ENCODE measurements around the gene SLC7A10.
"Not testable (repeated sequence)": the region's sequence is repeated elsewhere in the genome, so short reads cannot be mapped to it uniquely, and the experiment has no call there.

The SLC7A10 gene

DNA sequence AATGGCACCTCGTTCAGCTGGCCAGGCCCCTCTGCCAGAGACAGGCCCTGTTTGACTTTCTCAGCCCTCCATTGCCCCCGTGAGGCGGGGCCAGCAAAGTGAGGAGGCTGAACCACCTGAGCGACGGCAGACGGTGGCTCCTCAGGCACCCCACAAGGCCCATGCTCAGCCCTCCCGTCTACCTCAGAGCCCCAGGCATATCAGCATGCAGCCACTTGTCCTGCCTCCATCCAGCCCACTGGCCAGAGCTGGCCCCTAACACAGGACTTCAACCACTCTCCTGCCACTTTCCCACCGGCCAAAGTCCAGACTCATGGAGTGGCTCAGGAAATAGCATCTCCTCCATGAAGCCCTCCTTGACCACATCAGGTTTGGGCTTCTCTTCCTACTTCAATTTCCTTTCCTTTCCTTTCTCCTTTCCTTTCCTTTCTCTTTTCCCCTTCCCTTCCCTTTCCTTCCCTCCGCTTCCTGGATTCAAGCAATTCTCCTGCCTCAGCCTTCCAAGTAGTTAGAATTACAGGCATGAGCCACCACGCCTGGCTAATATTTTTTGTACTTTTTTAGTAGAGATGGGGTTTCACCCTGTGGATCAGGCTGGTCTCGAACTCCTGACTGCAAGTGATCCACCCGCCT lies 9.3 kb downstream of the SLC7A10 start:
- DNase-seq (ENCODE audit: low read depth, low spot score): no peak

DNA sequence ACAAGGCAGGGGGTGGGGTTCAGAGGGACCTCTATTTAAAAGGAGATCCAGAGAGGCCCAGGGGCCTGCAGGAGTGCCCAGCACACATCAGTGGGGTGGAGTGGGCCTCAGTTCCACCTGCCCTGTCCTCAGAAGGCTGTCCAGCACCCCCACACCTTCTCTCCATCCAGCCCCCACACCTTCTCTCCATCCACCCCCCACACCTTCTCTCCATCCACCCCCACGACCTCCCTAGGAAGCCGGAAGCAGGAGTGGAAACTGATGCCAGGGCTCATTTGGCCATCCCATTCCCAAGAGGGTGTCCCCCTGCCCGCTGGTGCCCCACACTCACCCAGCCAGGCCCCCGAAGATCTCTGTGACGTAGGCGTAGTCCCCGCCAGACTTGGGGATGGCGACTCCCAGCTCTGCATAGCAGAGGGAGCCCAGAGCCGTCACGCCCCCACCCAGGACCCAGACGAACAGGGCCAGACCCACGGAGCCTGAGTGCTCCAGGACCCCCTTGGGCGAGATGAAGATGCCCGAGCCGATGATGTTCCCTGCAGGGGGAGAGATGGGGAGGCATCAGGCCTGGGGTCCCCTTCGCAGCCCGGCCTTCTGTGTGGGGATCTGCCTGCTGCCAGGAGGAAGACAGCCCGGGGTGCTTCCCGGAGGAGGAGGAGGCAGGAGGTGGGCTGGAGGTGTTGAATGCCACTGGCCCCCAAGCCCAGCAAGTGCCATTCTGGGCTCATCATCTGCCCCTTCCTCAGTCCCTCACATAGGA lies 10.0 kb downstream of the SLC7A10 start:
- DNase-seq (ENCODE audit: low read depth, low spot score): no peak

DNA sequence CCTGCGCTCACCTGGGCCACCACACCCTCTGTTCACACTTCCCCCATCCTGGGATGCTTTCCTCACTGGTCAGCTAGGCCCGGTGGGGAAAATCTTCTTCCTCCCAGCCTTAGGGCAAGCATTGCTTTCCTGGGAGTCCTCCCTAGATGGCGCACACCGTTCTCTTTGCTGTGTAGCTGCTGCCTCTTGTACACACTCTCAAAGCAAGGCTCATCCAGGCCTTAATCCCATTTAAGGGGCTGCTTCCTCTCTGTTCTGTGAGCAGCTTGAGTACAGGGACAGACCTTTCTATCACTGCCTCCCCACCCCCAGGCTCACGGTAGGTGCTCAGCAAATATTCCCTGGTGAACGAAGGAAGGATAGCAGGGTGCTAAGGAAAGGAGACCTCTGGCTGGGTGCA lies 11.1 kb downstream of the SLC7A10 start:
- no peak for DNase-seq (ENCODE audit: low read depth, low spot score)

DNA sequence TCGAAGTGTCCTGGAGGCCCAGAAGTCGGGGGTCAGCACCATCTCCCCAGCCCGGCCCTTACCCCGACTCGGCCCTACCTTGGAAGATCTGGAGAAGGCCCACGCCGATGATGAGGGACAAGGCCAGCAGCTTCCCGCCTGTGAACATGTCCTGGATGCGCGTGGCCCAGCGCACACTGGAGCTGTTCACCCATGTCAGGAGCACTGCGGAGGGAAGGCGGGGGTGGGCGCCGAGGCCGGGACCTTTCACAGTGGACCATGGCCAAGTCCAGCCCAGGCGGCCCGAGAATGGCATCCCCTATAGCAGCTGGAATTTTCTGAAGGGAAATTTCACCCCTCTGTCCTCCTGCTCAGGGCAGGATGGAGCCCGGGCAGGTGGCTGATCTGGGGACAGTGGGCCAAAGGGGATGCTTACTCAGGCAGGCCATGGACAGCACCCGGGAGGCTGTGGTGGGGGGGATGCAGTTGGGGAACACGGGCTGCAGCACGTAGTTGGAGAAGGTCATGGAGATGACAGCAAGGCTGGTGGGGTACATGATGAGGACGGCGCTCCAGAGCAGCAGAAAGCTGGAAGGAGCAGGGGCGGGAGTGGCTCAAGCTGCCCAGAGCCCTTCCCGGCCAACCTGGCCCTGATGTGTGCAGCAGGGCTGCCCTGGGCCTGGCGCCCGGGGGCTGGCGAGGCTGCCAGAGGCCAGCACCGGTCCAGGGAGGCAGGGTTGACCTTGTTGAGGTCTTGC lies 13.0 kb downstream of the SLC7A10 start:
- no peak for DNase-seq (ENCODE audit: low read depth, low spot score)

DNA sequence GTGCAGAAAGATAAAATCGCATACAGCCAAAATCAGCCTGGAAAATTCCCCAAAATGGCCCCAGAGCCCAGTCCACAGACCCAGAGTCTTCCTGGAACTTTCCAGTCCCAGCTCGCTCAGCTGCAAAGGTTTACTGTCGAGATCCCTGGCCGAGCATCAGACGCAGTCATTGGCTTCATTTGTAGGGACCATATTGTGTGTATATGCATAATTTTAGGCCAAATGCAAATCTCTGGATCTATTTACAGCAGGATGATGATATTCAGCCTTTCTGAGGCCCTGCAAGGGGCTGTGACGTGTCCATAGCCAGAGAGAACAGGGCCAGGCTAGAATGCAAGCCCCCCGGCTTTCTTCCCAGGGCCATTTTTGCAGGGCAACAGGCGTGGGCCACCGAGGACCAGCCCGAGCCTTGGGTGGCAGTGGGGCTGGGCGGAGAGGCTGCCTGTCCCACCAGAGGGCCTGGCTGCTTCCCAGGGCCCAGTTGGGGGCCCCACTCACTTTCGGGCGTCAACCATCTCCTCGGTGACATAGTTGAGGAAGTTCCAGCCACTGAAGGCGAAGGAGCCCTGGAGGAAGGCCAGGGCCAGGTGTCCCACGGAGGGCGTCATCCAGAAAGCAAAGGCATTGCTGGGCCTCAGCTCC lies 13.7 kb downstream of the SLC7A10 start:
- no peak for DNase-seq (ENCODE audit: low read depth, low spot score)

DNA sequence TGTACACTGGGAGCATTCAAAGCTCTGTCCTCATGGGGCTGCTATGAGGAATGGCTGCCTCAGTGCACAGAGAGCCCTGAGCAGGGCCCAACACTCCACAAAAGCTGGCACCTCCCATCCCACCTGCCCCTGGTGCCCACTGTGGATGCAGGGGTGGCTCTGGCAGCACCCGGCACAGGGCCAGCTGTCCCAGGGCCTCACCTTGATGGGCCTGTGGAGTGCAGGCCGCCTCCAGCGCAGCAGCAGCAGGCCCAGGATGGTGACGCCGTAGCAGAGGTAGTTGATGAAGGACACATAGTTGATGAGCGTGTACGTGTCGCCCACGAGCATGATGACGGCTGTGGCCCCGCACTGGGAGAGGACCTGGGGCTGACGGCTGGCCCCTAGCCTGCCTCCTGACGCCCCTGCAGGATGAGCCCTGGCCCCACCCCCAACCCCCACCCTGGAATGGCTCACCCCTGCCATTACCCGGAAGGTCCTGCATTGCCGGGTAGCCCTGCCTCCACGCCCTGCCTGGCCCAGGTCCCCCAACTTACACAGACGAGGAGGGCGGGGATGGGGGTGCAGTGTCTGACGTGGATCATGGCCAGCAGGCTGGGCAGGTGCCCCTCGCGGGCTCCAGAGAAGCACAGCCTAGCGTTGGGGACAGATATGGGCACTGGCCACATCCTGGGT lies 15.2 kb downstream of the SLC7A10 start:
- DNase-seq (ENCODE audit: low read depth, low spot score): no peak

DNA sequence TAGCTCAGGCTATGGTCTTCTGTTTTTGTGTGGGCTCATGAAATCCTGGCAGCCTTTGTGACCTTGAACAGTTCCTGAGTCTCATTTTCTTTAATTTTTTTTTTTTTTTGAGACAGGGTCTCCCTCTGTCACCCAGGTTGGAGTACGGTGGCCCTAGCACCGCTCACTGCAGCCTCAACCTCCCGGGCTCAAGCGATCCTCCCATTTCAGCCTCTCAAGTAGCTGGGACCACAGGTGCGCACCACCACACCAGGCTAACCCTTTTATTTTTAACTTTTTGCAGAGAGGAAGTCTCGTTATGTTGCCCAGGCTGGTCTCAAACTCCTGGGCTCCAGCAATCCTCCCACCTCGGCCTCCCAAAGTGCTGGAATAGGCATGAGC lies 15.8 kb downstream of the SLC7A10 start:
- DNase-seq (ENCODE audit: low read depth, low spot score): not testable (repeated sequence)

DNA sequence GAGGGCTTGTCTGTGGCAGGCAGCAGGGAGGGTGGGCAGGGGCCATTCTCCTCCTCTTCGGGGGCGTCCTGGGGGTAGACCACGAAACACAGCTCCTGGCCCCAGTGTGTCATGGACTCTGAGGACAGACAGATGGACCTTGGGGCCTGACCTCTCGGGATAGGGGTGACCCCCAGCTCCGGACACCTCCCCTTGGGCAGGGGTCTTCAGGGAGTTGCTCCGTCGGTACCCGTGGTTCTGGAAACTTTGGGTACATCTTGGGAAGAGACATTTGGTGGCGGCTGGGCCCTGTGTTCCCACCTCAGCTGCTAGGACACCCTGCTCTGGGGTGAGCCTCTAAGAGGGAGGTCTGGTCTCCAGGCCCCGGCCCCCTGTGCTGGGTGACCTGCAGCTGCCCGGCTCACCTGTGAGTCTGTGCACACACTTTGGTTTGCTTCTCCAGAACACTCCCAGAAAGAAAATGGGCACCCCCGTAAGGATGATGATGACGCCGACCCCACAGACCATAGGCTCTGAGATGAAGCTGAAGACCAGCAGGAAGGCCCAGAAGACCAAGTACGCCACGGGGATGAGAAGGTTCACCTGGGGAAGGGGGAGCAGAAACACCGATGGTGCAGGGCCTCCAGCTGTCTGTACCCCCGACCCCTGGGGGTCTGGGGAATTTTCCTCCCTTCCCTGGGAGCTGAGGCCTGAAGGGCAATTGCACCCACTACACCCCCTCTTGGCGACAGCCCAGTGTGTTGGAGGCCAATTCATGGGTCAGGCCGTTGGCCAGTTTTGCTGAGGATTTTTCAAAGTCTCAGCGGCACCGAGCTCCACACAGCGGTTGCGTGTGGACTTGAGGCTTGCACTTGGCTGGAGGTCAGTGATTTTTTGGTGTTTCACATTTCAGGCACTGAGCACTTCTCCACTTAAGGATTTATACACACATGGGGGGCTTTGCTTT lies 16.5 kb downstream of the SLC7A10 start:
- no peak for DNase-seq (ENCODE audit: low read depth, low spot score)

DNA sequence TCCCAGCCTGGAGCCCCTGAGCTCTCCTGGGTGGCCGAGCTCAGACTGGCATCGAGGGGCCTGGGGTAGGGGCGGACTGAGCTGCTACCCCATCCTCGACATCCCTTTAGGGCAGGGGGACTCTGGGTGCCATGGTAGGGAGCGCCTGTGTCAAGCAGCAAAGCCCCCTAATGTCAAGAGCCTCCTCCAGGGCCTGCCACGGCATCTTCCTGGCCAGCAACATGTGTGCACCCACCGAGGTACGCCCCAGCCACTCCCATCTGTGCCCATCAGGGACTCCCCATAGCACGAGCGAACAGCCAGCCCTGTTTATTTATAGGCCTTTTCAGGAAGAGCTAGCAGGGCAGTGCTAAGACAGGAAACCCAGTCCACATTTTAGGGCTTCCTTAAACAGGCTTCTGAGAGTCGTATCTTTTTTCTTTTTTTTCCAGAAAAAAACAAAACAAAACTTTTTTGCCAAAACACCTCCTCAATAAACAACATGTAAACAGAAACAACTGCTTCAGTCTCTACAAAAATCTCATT lies 17.2 kb downstream of the SLC7A10 start:
- no peak for DNase-seq (ENCODE audit: low read depth, low spot score)

DNA sequence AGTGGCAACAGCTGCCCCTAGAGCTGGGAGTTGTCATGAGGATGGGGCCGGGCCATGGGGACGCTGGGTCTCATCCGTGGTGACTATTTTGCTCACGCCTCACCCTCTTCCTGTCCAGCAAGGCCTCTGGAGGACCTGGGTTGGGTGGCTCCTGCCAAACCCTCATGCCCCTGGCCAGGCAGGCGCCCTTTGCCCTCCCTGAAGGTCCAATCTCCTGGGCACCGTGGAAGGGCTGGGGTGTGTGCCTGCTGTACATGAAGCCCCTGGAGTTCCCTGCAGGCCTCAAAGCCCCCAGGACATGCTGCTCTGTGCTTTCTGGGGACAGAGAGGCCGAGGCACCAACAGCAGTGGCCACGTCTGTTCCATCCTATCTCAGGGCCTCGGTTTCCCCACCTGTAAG lies 17.7 kb downstream of the SLC7A10 start:
- no peak for DNase-seq (ENCODE audit: low read depth, low spot score)

DNA sequence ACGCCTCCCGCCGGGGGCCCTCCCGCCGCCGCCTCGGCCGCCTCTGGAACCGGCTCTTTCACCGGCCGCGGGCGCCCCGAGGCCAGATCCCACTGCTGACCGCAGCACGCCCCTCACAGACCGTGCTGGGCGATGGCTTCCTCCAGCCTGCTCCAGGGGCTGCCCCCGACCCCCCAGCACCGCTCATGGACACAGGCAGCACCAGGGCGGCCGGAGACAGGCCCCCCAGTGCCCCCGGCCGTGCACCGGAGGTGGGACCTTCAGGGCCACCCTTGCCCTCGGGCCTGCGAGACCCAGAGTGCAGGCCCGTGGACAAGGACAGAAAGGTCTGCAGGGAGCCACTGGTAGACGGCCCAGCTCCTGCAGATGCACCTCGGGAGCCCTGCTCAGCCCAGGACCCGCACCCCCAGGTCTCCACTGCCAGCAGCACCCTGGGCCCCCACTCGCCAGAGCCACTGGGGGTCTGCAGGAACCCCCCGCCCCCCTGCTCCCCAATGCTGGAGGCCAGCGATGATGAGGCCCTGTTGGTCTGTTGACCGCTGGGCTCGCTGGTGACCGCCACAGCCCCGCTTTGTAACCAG lies 18.5 kb downstream of the SLC7A10 start:
- DNase-seq (ENCODE audit: low read depth, low spot score): no peak

DNA sequence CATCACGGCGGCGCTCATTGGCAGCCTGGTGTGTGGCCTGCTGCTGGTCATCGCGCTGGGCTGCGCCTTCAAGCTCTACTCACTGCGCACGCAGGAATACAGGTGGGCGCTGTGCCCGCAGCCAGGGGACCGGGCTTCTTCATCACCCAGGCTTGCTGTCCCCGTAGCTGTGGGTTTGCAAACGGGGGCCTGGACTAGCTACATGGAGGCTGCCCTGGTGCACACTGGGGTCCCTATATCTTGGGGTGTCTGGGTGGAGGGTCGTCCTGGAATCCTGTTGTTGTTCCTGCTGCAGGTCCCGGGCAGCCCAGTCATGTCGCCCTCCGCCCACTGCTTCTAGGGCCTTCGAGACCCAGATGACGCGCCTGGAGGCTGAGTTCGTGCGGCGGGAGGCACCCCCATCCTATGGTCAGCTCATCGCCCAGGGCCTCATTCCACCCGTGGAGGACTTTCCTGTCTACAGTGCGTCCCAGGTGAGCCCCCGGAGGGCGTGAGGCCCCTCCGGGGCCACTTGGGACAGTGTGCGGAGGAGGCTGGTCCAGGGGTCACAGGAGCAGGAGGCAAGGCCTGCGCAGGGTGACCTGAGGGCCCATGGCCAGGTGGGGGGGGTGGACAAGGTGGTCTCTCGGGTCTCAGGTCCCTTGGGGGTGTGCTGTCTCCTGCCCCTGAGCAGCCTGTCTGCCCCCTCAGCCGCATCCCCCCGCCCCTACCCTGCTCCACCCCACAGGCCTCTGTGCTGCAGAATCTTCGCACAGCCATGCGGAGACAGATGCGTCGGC lies 19.2 kb downstream of the SLC7A10 start:
- DNase-seq (ENCODE audit: low read depth, low spot score): no peak

DNA sequence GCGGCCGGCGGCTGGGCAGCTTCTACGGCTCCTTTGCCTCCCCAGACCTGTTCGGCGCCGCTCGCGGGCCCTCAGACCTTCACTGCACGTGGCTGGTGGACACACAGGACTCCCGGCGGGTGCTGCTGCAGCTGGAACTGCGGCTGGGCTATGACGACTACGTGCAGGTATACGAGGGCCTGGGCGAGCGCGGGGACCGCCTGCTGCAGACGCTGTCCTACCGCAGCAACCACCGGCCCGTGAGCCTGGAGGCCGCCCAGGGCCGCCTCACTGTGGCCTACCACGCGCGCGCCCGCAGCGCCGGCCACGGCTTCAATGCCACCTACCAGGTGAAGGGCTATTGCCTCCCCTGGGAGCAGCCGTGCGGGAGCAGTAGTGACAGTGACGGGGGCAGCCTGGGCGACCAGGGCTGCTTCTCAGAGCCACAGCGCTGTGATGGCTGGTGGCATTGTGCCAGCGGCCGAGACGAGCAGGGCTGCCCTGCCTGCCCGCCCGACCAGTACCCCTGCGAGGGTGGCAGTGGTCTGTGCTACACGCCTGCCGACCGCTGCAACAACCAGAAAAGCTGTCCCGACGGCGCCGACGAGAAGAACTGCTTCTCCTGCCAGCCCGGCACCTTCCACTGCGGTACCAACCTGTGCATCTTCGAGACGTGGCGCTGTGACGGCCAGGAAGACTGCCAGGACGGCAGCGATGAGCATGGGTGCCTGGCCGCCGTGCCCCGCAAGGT lies 20.0 kb downstream of the SLC7A10 start:
- no peak for DNase-seq (ENCODE audit: low read depth, low spot score)

DNA sequence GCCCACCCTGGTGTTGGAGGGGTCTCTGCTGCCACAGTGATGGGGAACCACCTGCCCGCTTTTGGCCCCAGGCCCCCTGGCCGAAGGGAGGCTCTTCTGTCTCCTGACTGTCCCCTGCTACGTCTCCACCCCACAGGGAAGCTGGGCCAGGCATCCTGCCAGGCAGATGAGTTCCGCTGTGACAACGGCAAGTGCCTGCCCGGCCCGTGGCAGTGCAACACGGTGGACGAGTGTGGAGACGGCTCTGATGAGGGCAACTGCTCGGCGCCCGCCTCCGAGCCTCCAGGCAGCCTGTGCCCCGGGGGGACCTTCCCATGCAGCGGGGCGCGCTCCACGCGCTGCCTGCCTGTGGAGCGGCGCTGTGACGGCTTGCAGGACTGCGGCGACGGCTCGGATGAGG lies 20.5 kb downstream of the SLC7A10 start:
- DNase-seq (ENCODE audit: low read depth, low spot score): no peak

DNA sequence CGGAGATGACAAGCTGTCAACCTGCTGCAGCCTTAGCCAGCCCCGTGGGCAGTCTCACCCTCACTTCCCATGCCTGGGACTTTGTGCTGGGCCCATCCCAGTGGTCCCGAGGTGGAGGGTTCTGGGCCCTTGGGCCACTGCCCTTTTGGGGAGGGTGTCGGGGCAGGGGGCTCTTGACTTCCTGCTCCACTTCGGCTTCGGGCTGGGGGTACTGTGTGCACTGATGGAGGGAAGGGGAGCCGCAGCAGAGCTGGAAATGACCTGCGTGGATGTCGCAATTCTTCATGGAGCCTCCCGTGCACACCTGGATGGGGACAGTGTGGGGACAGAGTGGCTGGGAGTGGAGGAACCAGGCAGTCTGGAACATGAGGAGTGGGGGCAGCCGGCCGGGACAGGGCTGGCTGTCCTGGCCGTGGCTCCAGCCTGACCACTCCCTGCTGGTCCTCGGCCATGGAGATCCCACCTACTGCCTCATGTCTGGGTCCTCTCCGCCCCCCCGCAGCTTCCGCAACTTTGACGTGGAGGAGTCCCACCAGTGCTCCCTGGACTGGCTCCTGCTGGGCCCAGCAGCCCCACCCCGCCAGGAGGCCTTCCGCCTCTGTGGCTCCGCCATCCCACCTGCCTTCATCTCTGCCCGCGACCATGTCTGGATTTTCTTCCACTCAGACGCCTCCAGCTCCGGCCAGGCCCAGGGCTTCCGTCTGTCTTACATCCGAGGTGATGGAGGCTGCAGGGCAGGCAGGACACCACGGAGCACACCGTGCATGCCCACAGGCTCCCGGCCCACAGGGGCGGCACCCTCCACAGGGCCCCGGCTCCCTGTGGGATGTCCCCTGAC lies 21.3 kb downstream of the SLC7A10 start:
- DNase-seq (ENCODE audit: low read depth, low spot score): no peak

DNA sequence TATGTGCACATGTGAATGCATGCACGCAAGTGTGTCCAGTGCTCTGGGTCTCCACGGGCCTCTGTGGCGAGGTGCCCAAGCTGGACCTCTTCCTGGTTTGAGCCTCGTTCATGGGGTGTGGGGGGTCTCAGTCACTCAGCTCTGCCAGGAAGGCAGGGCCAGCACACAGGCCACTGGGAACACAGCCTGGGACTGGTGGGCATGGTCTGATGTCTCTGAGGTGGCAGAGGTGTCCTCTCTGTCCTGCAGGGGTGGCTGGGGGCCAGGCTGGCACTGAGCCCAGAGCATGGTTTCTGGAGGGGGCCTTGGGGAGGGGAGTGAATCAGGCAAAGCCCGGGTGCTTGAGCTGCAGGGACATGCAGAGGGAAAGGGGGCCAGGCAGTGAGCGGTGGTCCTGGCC lies 22.1 kb downstream of the SLC7A10 start:
- DNase-seq (ENCODE audit: low read depth, low spot score): no peak

Measured in iPS DF 19.7 (cell line).